AG04450 (cell line): Measurements from ENCODE around the gene IRS1. TPM values are rescaled to one million over a fixed set of nuclear protein-coding genes. Genes with fewer than 3 reads are reported as not detected.

Experiments used
- CTCF ChIA-PET: fragments of 300-600, 350-600 bp; formaldehyde crosslinking; extraction: SDS; loops from one replicate; lab custom pipeline; 2022; ENCODE audit warnings: antibody characterized with exemption, inconsistent platforms; lab: Charles Lee
- POLR2A ChIA-PET: fragments of 350-600 bp; formaldehyde crosslinking; extraction: SDS; loops from one replicate; lab custom pipeline; 2021; ENCODE audit warnings: antibody characterized with exemption, inconsistent platforms; lab: Yijun Ruan, JAX
- DNase-seq: peaks from one replicate; pipeline ENCODE4 v3.0.0-alpha.2; 2011; ENCODE audit warnings: low read depth, low spot score
- H3K27ac ChIP-seq: one replicate; pipeline ENCODE4 v1.5.1; 2012; ENCODE audit warnings: low read depth, low read length, control low read depth
- H3K27me3 ChIP-seq: one replicate; pipeline ENCODE4 v1.6.0; 2012; ENCODE audit warnings: low read length; ENCODE audit not compliant: control insufficient read depth, insufficient read depth
- H3K4me3 ChIP-seq: 2 replicates; pipeline ENCODE4 v1.5.1; 2011; ENCODE audit warnings: mild to moderate bottlenecking, low read depth, low read length, control low read depth
- H3K9me3 ChIP-seq: 2 replicates; pipeline ENCODE4 v1.5.1; 2012; ENCODE audit warnings: low read length; ENCODE audit not compliant: control insufficient read depth, insufficient read depth
- polyA plus RNA-seq: library from polyadenylated mRNA; depleted of rRNA; stranded (reverse); fragments of >200 nt; gene quantifications from 2 replicates; pipeline ENCODE4 v1.2.3, GENCODE V29; 2011
- TF ChIP-seq, protein P1 (sequence below): IDR thresholded peaks from 2 replicates; pipeline ENCODE4 v1.5.1; 2011; ENCODE audit warnings: low read depth, low read length, control low read depth, inconsistent platforms

The IRS1 gene
- polyA plus RNA-seq, 1 experiment, result 32.9 TPM

DNA sequence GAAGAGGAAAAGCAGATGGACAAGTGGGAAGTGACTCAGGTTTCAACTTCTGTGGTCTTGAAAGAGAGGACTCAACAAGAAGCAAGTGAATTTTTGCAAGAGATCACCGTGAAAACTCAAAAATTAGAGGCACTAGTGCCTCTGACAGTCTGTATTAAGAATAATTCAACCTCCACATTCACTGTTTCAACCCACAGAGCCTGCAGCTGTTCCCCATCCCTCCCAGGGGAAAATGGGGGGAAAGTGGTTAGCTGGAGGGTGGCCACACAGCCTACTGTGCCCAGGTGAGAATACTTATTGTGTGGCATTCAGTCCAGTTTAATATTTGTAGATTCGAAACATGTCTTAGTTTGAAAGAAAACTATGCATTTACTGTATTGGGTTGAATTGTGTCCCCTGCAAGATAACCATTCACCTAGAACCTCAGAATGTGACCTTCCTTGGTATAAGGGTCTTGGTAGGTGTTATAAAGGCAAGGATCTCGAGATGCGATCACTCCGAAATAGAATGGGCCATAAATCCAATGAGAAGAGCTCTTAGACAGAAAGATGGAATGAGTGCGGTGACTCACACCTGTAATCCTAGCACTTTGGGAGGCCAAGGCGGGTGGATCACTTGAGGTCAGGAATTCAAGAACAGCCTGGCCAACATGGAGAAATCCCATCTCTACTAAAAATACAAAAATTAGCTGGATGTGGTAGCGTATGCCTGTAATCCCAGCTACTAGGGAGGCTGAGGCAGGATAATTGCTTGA lies 94.3 kb downstream of the IRS1 start:
- no peak overlapping the region for H3K27ac ChIP-seq
- ChIA-PET CTCF (no interaction called here), POLR2A (interaction anchor here (0.7 kb wide), 1 partner anchor 26 kb away, joined by 3 read pairs; no protein-coding TSS in a partner anchor)
- DNase-seq, result no peak
- no peaks in the 10 kb centered on the region for H3K9me3 ChIP-seq
- H3K4me3 ChIP-seq, result no peak overlapping the region
- TF ChIP-seq, protein P1, sequence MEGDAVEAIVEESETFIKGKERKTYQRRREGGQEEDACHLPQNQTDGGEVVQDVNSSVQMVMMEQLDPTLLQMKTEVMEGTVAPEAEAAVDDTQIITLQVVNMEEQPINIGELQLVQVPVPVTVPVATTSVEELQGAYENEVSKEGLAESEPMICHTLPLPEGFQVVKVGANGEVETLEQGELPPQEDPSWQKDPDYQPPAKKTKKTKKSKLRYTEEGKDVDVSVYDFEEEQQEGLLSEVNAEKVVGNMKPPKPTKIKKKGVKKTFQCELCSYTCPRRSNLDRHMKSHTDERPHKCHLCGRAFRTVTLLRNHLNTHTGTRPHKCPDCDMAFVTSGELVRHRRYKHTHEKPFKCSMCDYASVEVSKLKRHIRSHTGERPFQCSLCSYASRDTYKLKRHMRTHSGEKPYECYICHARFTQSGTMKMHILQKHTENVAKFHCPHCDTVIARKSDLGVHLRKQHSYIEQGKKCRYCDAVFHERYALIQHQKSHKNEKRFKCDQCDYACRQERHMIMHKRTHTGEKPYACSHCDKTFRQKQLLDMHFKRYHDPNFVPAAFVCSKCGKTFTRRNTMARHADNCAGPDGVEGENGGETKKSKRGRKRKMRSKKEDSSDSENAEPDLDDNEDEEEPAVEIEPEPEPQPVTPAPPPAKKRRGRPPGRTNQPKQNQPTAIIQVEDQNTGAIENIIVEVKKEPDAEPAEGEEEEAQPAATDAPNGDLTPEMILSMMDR, result no peak
- no peaks in the 10 kb centered on the region for H3K27me3 ChIP-seq

DNA sequence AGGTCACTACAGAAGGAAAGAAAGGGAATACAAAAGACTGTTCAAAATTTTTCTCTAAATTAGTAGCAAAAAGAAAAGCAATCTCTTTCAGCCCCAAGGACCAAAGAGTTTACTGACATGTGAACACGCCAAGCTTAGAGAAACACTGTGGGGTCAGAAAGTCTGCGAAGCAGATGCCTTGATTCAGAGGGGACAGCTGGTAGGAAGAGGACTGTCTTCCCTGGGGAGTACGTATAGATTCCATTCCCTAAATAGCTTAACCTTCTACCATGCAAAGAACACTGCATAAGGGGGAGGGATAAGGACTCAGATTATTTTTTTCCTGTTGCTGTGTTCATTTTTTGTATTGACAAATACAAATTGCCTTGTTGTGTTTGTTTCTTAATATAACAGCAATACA lies 96.1 kb downstream of the IRS1 start:
- POLR2A ChIA-PET, result no interaction called here
- CTCF ChIA-PET, result no interaction called here
- Histone ChIP-seq H3K27me3 (no peaks in the 10 kb centered on the region), H3K4me3 (no peak overlapping the region), H3K9me3 (no peaks in the 10 kb centered on the region), H3K27ac (no peak overlapping the region)
- TF ChIP-seq, protein P1, result no peak
- no peak for DNase-seq

DNA sequence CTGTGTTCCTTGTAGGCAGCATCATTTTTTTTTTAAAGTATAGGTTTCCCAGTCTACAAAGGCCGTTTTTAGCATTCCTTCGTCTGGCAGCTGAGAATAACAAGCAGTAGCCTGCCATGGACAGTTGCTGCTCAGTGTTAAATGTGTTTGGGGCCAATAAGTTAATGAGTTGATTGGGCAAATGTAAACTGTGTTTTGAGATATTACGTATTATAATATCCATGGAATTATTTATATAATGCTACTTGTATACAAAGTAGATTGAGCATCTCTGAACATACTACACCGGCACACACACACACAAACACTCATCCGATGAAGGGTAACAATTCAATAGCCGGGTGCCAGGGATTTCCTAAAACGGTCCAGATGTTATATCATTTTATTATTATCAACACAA lies 97.2 kb downstream of the IRS1 start:
- ChIA-PET POLR2A (interaction anchor here (0.5 kb wide), 1 partner anchor 218 kb away, joined by 4 read pairs; no protein-coding TSS in a partner anchor), CTCF (no interaction called here)
- TF ChIP-seq, protein P1, result no peak
- DNase-seq, result no peak
- no peak overlapping the region for H3K27ac ChIP-seq
- no peaks in the 10 kb centered on the region for H3K27me3 ChIP-seq
- no peak overlapping the region for H3K4me3 ChIP-seq
- H3K9me3 ChIP-seq, result no peaks in the 10 kb centered on the region

DNA sequence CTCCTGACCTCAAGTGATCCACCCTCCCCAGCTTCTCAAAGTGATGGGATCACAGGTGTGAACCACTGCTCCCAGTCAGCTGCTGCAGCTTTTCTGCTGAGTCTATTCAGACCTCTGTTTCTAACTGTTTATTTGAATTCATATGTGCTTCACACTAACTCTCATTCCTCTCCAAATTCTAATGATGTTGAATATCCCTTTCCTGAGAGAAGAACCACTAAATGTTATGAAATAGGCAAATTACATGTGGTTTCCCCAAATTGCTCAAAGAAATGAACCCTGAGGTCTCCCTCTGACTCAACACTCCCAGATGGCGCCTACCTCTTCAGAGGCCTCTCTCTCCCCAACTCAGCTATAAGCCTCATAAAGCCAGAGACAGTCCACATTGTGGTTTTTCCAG lies 98.6 kb downstream of the IRS1 start:
- H3K9me3 ChIP-seq, result no peaks in the 10 kb centered on the region
- POLR2A ChIA-PET, result interaction anchor here (1.2 kb wide), 1 partner anchor 513 kb away, joined by 4 read pairs; no protein-coding TSS in a partner anchor
- no peaks in the 10 kb centered on the region for H3K27me3 ChIP-seq
- DNase-seq, result peak; percentile 91
- TF ChIP-seq, protein P1, result no peak
- CTCF ChIA-PET, result interaction anchor here (0.7 kb wide), 1 partner anchor 101 kb away, joined by 3 read pairs; no protein-coding TSS in a partner anchor
- H3K4me3 ChIP-seq, result no peak overlapping the region
- H3K27ac ChIP-seq, result no peak overlapping the region

DNA sequence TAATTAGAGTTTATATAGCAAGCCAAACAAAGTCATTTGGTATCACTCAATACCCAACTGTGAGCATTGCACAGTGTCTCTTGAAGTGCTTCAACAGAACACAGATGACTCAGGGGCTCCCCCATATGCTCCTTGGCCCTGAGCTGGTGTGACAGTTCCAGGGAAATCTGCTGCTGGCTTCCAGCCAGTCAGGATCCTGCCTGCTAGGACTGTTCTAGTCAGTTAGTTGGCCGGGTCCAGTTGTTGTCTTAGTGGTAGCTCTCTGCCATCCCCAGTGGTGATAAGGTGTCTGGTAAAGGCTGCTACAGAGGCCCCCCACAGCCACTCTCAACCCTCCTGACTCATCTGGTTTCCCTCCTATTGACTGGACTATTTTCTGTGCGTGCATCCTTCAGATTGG lies 100.3 kb downstream of the IRS1 start:
- TF ChIP-seq, protein P1, result peak; percentile 14; the same call in 1 of the 2 replicates
- Histone ChIP-seq H3K27me3 (no peaks in the 10 kb centered on the region), H3K9me3 (no peaks in the 10 kb centered on the region), H3K27ac (no peak overlapping the region), H3K4me3 (no peak overlapping the region)
- POLR2A ChIA-PET, result no interaction called here
- CTCF ChIA-PET, result interaction anchor here (1.0 to 1.2 kb wide), 2 partner anchors 103 to 810 kb away, joined by 3 to 9 read pairs; no protein-coding TSS in a partner anchor
- no peak for DNase-seq
